Measurements from ENCODE around the gene SNAI3.

The SNAI3 gene

DNA sequence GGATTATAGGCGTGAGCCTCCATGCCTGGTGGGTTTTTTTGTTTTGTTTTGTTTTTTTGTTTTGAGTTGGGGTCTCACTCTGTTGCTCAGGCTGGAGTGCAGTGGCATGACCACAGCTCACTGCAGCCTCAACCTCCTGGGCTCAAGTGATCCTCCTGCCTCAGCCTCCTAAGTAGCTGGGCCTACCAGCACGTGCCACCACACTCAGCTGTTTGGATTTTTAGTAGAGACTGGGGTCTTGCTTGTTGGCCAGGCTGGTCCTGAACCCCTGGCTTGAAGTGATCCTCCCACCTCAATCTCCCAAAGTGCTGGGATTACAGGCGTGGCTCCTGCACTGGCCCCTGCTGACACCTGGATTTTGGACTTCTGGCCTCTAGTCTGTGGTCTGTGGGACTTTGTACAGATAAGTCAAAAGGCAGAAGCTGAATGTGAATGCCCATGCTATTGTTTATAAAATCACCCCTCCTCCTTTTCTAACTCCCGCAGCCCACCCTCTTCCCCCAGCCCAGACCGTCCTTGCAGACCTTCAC, 5.7 kb downstream of the SNAI3 start:
- TF ChIP-seq, protein P1, sequence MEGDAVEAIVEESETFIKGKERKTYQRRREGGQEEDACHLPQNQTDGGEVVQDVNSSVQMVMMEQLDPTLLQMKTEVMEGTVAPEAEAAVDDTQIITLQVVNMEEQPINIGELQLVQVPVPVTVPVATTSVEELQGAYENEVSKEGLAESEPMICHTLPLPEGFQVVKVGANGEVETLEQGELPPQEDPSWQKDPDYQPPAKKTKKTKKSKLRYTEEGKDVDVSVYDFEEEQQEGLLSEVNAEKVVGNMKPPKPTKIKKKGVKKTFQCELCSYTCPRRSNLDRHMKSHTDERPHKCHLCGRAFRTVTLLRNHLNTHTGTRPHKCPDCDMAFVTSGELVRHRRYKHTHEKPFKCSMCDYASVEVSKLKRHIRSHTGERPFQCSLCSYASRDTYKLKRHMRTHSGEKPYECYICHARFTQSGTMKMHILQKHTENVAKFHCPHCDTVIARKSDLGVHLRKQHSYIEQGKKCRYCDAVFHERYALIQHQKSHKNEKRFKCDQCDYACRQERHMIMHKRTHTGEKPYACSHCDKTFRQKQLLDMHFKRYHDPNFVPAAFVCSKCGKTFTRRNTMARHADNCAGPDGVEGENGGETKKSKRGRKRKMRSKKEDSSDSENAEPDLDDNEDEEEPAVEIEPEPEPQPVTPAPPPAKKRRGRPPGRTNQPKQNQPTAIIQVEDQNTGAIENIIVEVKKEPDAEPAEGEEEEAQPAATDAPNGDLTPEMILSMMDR (IDR thresholded peaks at IDR 0.05; ENCODE audit: extremely low read depth, missing control alignments), result no peak
- DNase-seq (ENCODE audit: low spot score), result no peak

DNA sequence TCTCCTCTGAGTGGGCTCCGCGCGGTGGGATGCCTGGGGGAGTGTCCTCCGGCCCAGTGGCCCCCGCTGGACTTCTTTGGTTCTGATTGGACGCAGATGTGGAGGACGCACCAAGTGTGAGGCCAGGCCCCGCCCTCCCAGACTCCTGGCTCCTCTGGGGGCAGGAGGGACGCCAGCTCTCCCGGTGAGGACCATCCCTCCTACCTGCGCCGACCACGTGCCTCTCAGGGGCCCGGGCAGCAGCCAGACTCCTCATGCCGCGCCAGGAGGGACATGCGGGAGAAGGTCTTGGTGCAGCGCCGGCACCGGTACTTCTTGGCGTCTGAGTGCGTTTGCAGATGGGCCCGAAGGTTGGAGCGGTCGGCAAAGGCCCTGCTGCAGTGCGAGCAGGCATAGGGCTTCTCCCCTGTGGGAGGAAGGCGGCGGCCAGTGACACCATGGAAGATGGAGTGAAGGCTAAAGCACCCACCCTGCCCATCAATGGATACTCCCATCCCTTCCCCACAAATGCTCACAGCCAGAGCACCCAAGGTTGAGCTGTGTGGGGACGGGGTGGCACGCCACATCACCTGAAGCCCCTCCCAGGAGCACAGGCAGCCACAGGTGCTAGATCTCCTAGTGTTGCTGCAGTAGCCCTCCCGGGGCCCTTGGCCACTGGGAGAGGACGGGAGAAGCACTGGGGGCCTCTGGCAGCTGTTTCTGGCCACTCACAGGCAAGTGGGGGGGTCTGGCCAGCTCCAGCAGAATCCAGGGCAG, 7.9 kb downstream of the SNAI3 start:
- TF ChIP-seq, protein P1 (IDR thresholded peaks at IDR 0.05; ENCODE audit: extremely low read depth, missing control alignments), result no peak
- DNase-seq (ENCODE audit: low spot score), result no peak

DNA sequence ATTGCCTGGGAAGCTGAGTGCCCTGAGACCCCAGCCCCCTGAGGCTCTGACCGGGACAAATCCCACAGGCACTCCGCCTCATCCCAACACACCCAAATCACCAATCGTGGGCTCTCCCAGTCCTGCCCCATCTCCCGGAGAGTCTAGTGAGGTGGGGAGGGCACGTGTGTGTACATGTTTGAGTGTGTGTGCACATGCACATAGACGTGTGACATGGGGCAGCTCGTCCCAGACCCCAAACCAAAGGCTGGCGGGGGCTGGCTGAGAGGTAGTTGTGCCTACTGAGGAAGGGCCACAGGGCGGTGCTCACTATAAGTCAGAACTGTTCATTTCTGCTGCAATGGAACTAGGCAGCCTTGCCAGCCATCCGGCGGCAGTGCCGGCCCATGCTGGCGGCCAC, 8.6 kb downstream of the SNAI3 start:
- DNase-seq (ENCODE audit: low spot score), result no peak

DNA sequence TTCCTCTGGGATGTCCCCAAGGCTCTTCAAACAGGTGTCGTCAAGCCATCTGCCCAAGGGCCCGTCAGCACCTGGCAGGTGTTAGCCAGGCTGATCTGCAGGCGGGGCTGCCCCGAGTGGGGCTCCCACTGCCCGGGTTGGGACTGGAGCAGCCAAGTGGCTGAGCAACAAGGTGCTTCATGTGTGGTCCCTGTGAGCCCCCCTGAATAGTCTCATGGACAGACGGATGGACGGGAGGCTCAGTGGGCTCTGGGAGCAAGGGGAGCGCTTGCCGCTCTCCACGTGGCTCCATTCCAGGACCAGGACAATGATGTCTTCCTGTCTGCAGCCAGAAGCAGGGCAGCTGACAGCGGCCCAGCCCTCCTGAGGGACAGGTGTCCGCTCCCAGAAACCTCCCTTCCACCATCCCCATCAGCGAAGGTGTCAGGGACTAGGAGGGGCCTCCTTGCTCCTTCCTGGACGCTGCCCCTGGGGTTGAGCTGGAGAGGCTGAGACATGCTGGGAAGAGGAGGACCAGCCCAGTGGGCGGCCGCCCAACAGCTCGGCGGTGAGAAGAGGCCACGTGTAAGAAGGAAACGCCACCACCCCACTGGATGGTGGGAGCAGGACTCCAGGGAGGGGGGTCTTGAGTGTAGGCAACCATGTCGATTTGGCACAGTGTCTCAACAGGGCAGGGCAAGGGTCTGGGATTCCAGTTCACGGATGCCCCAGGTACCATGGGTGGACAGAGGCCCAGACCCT, 9.6 kb downstream of the SNAI3 start:
- DNase-seq (ENCODE audit: low spot score), result no peak
- TF ChIP-seq, protein P1 (IDR thresholded peaks at IDR 0.05; ENCODE audit: extremely low read depth, missing control alignments), result no peak

More for the DNA sequence above, 8.6 kb downstream of the SNAI3 start:
- TF ChIP-seq, protein P1 (IDR thresholded peaks at IDR 0.05; ENCODE audit: extremely low read depth, missing control alignments), result no peak

DNA sequence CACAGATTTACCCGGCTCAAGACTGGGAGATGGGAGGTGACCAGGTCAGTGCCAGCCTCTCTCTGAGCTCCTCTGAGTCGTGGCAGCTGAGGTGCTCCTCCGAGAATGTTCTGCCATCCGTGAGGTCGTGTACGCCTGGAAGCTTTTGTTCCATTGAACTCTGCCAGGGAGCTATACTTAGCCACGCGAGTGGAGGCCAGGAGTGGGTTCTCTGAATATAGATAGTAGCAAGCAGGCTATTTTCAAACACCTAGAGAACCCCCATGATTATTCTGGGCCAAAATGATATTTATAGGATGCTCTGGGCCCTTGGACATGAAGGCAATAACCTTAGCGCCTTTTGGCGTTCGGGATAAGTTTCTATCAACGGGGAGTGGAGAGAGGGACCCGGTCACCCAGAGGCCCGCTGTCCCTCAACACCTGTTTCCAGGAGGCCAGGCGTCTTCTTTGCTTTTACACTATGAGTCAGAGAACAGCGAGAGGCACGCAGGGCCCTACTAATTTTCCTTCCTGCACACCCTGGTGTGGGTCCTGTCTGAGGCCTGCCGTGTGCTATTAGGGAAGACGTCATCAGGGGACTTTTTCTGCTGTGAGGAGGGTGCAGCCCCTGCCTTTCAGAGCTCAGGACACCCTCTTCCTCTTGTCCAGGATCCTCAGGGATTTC, 12.5 kb downstream of the SNAI3 start:
- peak; percentile 64 for DNase-seq (ENCODE audit: low spot score)
- TF ChIP-seq, protein P1 (IDR thresholded peaks at IDR 0.05; ENCODE audit: extremely low read depth, missing control alignments), result no peak

DNA sequence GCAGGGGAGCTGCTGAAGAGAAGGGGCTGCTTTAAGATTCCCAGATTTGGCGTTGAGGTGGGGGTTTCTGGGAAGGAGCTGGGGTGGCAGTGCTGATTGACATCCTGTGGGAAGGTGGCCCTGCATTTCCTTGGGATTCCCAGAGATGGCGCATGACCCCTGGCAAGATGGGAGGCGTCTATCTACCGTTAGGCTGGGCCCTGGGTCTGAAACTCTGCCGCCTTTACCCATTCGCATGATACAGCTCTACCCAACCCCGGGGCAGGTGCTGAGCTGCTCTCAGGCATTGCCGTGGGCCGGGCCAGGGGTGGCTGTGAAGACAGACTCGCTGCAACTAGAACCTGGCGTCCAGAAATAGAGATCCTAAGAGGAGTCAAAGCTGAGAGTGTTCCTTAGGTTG, 13.5 kb downstream of the SNAI3 start:
- no peak for DNase-seq (ENCODE audit: low spot score)
- TF ChIP-seq, protein P1 (IDR thresholded peaks at IDR 0.05; ENCODE audit: extremely low read depth, missing control alignments), result no peak

All from GM20000 (cell line).